ENCODE data around the gene DIP2B.

The DIP2B gene

DNA sequence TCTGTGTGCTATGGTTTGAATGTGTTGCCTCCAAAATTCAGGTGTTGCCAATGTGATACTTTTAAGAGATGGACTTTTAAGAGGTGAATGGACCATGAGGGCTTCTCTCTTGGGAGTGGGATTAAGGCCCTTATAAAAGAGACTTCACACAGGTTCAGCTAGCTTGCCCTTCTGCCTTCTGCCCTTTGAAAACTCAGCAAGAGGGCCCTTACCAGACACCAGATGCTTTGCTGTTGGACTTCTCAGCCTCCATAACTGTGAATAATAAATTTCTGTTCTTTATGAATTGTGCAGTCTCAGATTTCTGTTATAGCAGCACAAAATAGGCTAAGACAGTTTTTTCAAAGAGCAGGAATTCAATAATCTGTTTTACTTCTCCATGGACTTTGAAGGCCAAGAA, 86.1 kb downstream of the DIP2B start:
- TF ChIP-seq, protein P1, sequence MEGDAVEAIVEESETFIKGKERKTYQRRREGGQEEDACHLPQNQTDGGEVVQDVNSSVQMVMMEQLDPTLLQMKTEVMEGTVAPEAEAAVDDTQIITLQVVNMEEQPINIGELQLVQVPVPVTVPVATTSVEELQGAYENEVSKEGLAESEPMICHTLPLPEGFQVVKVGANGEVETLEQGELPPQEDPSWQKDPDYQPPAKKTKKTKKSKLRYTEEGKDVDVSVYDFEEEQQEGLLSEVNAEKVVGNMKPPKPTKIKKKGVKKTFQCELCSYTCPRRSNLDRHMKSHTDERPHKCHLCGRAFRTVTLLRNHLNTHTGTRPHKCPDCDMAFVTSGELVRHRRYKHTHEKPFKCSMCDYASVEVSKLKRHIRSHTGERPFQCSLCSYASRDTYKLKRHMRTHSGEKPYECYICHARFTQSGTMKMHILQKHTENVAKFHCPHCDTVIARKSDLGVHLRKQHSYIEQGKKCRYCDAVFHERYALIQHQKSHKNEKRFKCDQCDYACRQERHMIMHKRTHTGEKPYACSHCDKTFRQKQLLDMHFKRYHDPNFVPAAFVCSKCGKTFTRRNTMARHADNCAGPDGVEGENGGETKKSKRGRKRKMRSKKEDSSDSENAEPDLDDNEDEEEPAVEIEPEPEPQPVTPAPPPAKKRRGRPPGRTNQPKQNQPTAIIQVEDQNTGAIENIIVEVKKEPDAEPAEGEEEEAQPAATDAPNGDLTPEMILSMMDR (IDR thresholded peaks at IDR 0.05; ENCODE audit: low read depth, low read length) = no peak

DNA sequence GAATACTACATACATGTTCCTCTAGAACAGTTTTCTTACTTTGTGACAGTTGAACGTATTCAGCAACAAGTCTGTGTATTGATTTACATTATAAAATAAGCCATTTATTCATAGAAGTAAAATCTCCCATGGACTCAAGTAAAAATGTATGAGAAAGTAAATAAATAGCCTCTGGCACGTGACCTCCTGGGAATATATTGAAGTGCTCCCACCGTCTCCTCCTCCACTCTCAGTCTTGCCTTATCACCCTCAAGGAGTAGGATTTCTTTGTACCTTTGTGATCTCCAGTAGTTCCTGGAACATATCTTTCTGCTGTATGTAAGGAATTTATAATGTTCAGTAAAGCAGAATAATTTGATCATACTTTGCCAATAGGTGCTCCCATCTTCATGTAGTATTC, 90.9 kb downstream of the DIP2B start:
- DNase-seq (ENCODE audit: extremely low read depth, low read depth) = no peak
- TF ChIP-seq, protein P1 (IDR thresholded peaks at IDR 0.05; ENCODE audit: low read depth, low read length) = no peak

More for the DNA sequence above, 86.1 kb downstream of the DIP2B start:
- DNase-seq (ENCODE audit: extremely low read depth, low read depth) = no peak

DNA sequence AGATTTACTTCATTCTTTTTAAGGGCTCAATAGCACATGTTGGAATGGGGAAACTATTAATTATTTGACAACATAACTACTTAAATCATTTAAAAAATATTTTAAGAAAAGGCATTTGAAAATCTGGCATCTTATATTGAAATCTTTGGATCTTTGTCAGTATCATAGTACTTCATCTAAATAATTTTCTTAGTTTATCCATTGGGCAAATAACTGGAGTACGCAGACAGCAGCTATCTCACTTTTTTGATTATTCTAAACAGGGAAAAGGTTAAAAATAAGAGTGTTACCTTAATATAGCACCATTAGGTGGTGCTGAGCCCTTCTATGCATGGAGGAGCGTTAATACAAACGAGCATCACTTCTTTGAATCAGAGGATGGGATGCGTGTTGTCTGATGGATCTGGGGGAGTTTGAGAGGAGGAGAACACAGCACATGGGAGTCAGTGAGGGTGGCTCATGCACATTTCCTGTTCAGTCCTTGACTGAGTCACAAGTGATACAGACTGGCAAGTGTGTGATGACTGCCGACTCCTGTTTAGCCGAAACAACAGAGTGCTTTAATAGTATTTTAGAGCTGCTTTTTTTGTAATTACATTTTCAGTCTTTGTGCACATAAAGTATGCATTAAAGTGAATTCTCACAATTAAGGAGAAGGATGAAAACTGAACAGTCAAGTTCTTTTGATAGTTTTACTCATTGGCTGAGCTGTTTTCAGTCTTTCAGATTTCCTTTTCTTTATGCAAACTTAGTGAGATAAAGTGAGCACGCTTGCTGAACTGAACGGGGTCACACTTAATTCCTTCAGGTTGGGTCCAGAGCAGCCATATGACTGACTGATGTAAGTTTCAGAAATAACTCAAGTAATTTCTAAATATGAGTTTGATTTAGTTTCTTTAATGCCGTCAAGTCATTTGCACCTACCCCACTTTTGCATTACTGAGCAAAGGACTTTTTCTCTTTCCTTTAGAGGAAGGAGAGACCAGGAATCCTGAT, 92.7 kb downstream of the DIP2B start:
- TF ChIP-seq, protein P1 (IDR thresholded peaks at IDR 0.05; ENCODE audit: low read depth, low read length) = no peak
- DNase-seq (ENCODE audit: extremely low read depth, low read depth) = no peak

DNA sequence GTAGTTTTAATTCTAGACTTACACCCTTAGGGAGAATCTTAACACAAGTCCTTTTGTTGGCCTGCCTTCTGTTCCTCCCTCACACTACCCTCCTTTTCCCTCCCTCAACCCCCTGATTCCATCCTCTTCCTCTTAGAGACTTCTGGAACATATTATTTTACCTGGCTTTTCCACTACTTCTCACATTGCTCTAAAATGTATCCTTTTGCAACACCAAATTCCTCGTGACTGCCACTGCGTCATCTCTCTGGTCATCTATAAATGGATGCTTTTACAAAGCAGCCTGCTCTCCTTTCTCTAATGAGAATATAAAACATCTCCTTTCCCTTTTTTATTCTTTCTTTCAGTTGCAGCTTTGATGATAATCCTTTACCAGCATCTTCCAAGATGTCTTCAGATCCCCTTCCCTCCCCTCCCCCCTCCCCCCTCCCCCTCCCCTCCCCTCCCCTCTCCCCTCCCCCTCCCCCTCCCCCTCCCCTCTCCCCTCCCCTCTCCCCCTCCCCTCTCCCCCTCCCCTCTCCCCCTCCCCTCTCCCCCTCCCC, 93.6 kb downstream of the DIP2B start:
- TF ChIP-seq, protein P1 (IDR thresholded peaks at IDR 0.05; ENCODE audit: low read depth, low read length) = no peak
- DNase-seq (ENCODE audit: extremely low read depth, low read depth) = no peak

DNA sequence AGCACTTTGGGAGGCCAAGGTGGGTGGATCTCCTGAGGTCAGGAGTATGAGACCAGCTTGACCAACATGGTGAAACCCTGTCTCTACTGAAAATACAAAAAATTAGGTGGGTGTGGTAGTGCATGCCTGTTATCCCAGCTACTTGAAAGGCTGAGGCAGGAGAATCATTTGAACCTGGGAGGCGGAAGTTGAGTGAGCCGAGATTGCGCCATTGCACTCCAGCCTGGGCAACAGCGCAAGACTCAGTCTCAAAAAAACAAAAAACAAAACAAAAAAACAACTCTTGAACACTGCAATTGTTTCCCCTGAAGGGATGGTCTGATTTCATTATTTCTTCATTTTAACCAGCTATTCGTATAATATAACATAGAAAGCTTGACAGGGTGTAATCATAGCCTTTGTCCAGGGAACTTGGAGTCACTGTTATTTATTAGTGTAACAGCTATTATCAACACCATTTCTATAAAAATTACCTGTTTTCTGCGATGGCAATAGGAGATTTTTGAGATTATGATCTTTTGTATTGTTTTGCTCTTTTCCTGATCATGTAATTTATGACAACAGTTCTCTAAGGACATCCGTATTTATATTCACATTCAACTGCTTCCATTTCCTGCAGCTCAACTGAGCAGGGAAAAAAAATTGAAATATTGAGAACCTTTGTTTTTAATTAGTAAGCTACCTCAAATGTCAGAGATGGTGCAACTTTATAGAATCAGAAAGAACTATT, 94.7 kb downstream of the DIP2B start:
- TF ChIP-seq, protein P1 (IDR thresholded peaks at IDR 0.05; ENCODE audit: low read depth, low read length) = no peak
- no peak for DNase-seq (ENCODE audit: extremely low read depth, low read depth)

DNA sequence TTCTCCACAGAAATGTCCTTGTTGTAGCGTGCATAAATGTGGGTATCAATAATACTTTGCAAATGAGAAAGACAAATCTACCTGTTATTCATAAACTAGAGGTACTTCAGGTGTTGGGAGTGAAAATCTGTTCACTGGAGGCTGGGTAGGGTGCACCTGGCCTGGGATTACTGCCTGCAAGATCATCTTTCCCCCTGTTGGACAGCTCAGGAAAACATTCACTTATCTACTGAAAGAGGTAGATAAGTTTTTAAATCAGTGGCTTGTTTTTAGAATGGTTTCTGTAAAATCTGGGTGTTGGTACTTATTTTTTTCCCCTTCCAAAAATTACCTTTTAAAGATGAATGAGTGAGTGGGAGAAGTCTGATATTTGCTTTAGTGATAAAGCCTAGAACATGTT, 95.6 kb downstream of the DIP2B start:
- DNase-seq (ENCODE audit: extremely low read depth, low read depth) = no peak
- TF ChIP-seq, protein P1 (IDR thresholded peaks at IDR 0.05; ENCODE audit: low read depth, low read length) = no peak

Data from AG09319 (cell line).